HepG2 (cell line): ENCODE results near the gene ABCA4.

Experiments
- ARHGAP35 ChIP-seq: sonication (generic); formaldehyde crosslinking; IDR thresholded peaks from 2 replicates; pipeline ENCODE4 v1.9.0; 2022; ENCODE audit warnings: mild to moderate bottlenecking, inconsistent platforms, moderate library complexity, missing genetic modification reagents, borderline replicate concordance
- BHLHE40 ChIP-seq: IDR thresholded peaks from 2 replicates; pipeline ENCODE4 v1.6.1; 2011; ENCODE audit warnings: low read length, improper control_type of control experiment
- CTCF ChIP-seq: sonication (generic); formaldehyde crosslinking; IDR thresholded peaks from 2 replicates; pipeline ENCODE4 v1.5.0; 2020; ENCODE audit warnings: mild to moderate bottlenecking, missing genetic modification reagents, moderate library complexity
- FOXP1 ChIP-seq, 2 experiments: fragments of 450-650 bp in 1 of 2; IDR thresholded peaks; 2 replicates each; pipeline ENCODE4 v1.6.1; 2017 to 2018; ENCODE audit warnings: antibody characterized with exemption in 1 of 2
- KDM5A ChIP-seq: fragments of 200-600 bp; sonication (generic); IDR thresholded peaks from 2 replicates; pipeline ENCODE4 v1.7.0; 2018; ENCODE audit warnings: antibody characterized with exemption, mild to moderate bottlenecking, low read length, borderline replicate concordance
- NR2C2 ChIP-seq: sonication (generic); formaldehyde crosslinking; IDR thresholded peaks from 2 replicates; pipeline ENCODE4 v1.4.0; 2020; ENCODE audit warnings: missing genetic modification reagents, mild to moderate bottlenecking, moderate library complexity, borderline replicate concordance
- PAWR ChIP-seq: sonication (generic); formaldehyde crosslinking; IDR thresholded peaks from 2 replicates; pipeline ENCODE4 v1.4.0; 2020; ENCODE audit warnings: missing genetic modification reagents, mild to moderate bottlenecking, borderline replicate concordance
- POLR2AphosphoS2 ChIP-seq: IDR thresholded peaks from 2 replicates; pipeline ENCODE4 v1.6.1; 2011; ENCODE audit warnings: low read depth, low read length, improper control_type of control experiment
- RFX1 ChIP-seq: fragments of 450-650 bp; IDR thresholded peaks from 2 replicates; pipeline ENCODE4 v1.6.1; 2017
- ZFP90 ChIP-seq: sonication (generic); formaldehyde crosslinking; IDR thresholded peaks from 2 replicates; pipeline ENCODE4 v1.8.0; 2022; ENCODE audit warnings: missing genetic modification reagents, mild to moderate bottlenecking, inconsistent platforms, borderline replicate concordance

- TF ChIP-seq RFX1 (no peak), POLR2AphosphoS2 (no peak), PAWR (no peak), CTCF (CRISPR knock-in tag) (no peak), KDM5A (no peak), ZFP90 (CRISPR knock-in tag) (no peak), ARHGAP35 (no peak), BHLHE40 (no peak), NR2C2 (CRISPR knock-in tag) (no peak), FOXP1 (IDR thresholded peaks at IDR 0.05) (no peak), FOXP1 (CRISPR knock-in tag; IDR thresholded peaks at IDR 0.05) (no peak)
Observed at GRCh38 chr1:94050254-94050653, 70.7 kb downstream of the ABCA4 start.
